Ishikawa (cell line): ENCODE results near the gene SEMA3B.
A peak's percentile ranks its signal among the peaks of the same experiment; 100 is the strongest.

ENCODE experiments used
- CEBPB ChIP-seq: IDR thresholded peaks from 2 replicates; pipeline ENCODE4 v1.6.1; 2012
- CREB1 ChIP-seq: IDR thresholded peaks from 2 replicates; pipeline ENCODE4 v1.6.1; 2012; ENCODE audit warnings: low read depth
- EGR1 ChIP-seq: IDR thresholded peaks from 2 replicates; pipeline ENCODE4 v1.6.1; 2012
- EP300 ChIP-seq: IDR thresholded peaks from 2 replicates; pipeline ENCODE4 v1.6.1; 2012; ENCODE audit warnings: borderline replicate concordance
- FOXM1 ChIP-seq: IDR thresholded peaks from 2 replicates; pipeline ENCODE4 v1.6.1; 2012; ENCODE audit warnings: low read depth, borderline replicate concordance
- NFIC ChIP-seq: IDR thresholded peaks from 2 replicates; pipeline ENCODE4 v1.6.1; 2012
- RAD21 ChIP-seq: IDR thresholded peaks from 2 replicates; pipeline ENCODE4 v1.6.1; 2012; ENCODE audit warnings: low read depth
- TAF1 ChIP-seq: IDR thresholded peaks from 2 replicates; pipeline ENCODE4 v1.6.1; 2012; ENCODE audit warnings: low read depth, mild to moderate bottlenecking
- TCF12 ChIP-seq: IDR thresholded peaks from 2 replicates; pipeline ENCODE4 v1.6.1; 2012; ENCODE audit warnings: low read depth
- TEAD4 ChIP-seq: IDR thresholded peaks from 2 replicates; pipeline ENCODE4 v1.6.1; 2012
- YY1 ChIP-seq: IDR thresholded peaks from 2 replicates; pipeline ENCODE4 v1.6.1; 2012; ENCODE audit warnings: low read depth
- ZBTB7A ChIP-seq: IDR thresholded peaks from 2 replicates; pipeline ENCODE4 v1.6.1; 2012; ENCODE audit warnings: low read depth
- TF ChIP-seq, protein P1 (sequence below): IDR thresholded peaks from 2 replicates; pipeline ENCODE4 v1.6.1; 2012
- TF ChIP-seq, protein P2 (sequence below): IDR thresholded peaks from 2 replicates; pipeline ENCODE4 v1.6.1; 2012; ENCODE audit warnings: low read depth, mild to moderate bottlenecking
- TF ChIP-seq, protein P3 (sequence below): IDR thresholded peaks from 2 replicates; pipeline ENCODE4 v1.6.1; 2012

Gene SEMA3B

DNA sequence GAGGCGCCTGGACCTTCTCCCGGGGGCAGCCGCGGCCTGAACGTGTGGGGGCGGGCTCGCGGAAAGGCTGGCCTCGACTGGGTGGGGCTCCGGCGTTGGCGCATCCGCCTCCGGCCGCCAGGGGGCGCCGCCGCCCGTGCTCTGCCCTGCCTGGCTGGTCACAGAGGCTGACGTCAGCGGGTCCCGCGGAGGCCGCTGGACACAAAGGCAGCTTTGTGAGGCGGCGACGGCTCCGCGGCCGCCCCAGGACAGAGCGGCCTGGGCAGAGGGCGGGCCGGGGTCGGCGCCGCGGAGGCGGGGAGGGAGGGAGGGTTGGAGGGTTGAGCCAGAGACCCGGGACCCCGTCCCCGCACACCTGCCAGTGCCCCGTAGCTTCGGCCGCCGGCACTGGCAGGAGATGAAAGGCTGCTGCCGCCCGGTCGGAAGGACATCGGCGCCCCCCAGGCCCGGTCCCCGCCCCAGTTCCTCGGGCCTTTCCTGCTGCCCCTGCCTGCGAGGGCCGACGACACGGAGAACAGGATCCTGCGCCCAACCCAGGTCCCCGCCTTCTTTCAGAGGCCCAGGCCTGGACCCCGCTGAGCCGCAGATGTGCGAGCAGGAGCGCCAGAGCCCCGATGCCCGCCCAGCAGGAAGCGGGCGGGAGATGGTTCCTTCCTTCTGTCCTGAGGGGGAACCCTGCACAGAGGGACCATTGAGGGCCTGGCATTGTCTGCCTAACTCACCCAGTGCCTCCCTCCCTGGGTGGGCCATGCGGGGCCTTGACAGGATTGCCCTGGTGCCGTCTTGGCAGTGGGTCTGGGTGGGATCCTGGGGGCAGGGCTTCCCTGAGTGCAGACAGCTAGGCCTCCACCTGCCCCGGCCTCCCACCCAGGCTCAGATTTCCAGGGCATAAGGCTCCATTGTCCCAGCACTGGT lies 8.7 kb upstream of the SEMA3B start:
- TF ChIP-seq EGR1 (peak; percentile 71; the same call in 1 of the 2 replicates), ZBTB7A (peak; percentile 82), YY1 (no peak), CREB1 (no peak), EP300 (peak; percentile 35; the same call in 1 of the 2 replicates), FOXM1 (no peak), RAD21 (peak; percentile 87), TEAD4 (0 out of 2 replicates have a peak, but pooled peaks have one; percentile 25), CEBPB (no peak), NFIC (peak; percentile 47), TAF1 (peak; percentile 43; the same call in 1 of the 2 replicates), TCF12 (peak; percentile 37; the same call in 1 of the 2 replicates)
- TF ChIP-seq, protein P1, sequence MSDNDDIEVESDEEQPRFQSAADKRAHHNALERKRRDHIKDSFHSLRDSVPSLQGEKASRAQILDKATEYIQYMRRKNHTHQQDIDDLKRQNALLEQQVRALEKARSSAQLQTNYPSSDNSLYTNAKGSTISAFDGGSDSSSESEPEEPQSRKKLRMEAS: peak; percentile 50; the same call in 1 of the 2 replicates
- TF ChIP-seq, protein P2, sequence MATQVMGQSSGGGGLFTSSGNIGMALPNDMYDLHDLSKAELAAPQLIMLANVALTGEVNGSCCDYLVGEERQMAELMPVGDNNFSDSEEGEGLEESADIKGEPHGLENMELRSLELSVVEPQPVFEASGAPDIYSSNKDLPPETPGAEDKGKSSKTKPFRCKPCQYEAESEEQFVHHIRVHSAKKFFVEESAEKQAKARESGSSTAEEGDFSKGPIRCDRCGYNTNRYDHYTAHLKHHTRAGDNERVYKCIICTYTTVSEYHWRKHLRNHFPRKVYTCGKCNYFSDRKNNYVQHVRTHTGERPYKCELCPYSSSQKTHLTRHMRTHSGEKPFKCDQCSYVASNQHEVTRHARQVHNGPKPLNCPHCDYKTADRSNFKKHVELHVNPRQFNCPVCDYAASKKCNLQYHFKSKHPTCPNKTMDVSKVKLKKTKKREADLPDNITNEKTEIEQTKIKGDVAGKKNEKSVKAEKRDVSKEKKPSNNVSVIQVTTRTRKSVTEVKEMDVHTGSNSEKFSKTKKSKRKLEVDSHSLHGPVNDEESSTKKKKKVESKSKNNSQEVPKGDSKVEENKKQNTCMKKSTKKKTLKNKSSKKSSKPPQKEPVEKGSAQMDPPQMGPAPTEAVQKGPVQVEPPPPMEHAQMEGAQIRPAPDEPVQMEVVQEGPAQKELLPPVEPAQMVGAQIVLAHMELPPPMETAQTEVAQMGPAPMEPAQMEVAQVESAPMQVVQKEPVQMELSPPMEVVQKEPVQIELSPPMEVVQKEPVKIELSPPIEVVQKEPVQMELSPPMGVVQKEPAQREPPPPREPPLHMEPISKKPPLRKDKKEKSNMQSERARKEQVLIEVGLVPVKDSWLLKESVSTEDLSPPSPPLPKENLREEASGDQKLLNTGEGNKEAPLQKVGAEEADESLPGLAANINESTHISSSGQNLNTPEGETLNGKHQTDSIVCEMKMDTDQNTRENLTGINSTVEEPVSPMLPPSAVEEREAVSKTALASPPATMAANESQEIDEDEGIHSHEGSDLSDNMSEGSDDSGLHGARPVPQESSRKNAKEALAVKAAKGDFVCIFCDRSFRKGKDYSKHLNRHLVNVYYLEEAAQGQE: no peak

DNA sequence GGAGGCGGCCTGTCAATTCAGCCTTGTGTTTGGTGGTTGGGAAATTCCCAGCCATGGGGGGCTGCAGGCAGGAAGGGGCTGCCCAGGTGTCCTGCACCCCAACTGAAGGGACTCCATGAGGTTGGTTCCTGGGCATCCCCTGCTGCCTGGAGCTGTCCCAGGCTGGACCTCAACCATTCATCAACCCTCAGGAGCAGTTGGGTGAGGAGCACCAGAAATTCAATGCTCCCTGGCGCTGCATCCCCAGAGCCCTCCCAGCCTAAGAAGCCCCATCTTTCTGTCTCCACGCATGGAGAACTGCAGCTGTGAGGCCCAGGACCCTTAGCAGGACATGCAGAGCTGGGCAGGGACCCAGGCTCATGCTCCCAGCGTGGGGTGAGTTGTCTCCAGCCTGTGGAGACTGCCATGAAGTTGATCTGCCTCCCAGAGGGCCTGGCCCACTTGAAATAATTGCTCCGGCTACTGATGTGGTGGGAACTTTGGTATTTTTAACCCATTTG lies 8.0 kb upstream of the SEMA3B start:
- TF ChIP-seq CREB1: no peak
- no peak for TF ChIP-seq CEBPB
- TF ChIP-seq TAF1: no peak
- TF ChIP-seq, protein P1: no peak
- no peak for TF ChIP-seq NFIC

DNA sequence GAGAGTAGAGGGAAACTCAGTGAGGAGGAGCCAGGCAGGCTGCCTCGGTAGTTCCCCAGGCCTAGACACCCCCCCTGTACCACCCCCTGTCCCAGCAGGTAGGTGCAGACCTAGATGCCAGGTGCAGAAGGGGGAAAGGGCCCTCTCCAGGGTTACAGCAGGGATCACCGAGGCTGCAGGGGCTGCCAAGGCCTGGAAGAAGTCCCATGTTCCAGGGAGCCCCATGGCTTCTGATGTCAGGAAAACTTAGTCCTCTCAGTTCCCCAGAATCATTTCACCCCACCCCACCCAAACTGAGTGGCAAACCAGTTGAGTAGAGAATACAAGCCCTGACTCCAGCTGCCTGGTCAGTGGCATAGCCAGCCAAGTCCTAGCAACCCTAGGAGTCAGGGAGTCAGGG lies 7.4 kb upstream of the SEMA3B start:
- TF ChIP-seq NFIC: no peak
- TF ChIP-seq TEAD4: no peak
- no peak for TF ChIP-seq RAD21
- TF ChIP-seq TCF12: no peak
- no peak for TF ChIP-seq TAF1
- TF ChIP-seq EGR1: no peak
- TF ChIP-seq, protein P2: no peak
- TF ChIP-seq FOXM1: no peak
- no peak for TF ChIP-seq YY1
- no peak for TF ChIP-seq EP300
- TF ChIP-seq, protein P1: no peak
- TF ChIP-seq CEBPB: no peak
- TF ChIP-seq, protein P3, sequence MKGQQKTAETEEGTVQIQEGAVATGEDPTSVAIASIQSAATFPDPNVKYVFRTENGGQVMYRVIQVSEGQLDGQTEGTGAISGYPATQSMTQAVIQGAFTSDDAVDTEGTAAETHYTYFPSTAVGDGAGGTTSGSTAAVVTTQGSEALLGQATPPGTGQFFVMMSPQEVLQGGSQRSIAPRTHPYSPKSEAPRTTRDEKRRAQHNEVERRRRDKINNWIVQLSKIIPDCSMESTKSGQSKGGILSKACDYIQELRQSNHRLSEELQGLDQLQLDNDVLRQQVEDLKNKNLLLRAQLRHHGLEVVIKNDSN: no peak
- TF ChIP-seq ZBTB7A: no peak
- TF ChIP-seq CREB1: no peak

DNA sequence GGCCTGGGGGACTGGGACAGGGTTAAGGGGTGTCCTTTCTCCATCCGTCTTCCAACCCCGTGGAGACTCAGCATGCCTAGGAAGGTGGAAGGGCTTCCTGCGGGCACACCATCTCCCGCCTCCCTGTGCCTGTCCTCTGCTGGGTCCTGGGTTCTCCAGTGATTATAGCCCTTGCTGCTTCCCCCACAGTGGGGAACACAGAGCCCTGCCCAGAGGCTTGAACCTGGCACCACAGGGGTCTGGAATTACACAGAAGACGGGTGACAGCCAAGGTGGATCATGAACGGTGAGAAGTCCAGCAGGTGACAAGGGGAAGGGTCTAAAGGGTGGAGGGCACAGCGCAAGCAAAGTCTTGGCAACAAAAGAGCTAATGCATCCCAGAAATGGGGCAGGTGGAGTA lies 6.2 kb upstream of the SEMA3B start:
- TF ChIP-seq TEAD4 (no peak), TCF12 (no peak), EGR1 (no peak), YY1 (no peak), RAD21 (no peak), TAF1 (no peak), CREB1 (no peak)
- TF ChIP-seq, protein P3: no peak
